Skeletal muscle satellite cell (primary cell): ENCODE measurements around the gene CIAO3.

Source experiments
- H3K27me3 ChIP-seq: 2 replicates; pipeline ENCODE4 v1.7.0; 2013; ENCODE audit warnings: low read length; ENCODE audit not compliant: control insufficient read depth, insufficient read depth
- H3K36me3 ChIP-seq: 2 replicates; pipeline ENCODE4 v1.7.0; 2013; ENCODE audit warnings: mild to moderate bottlenecking, control low read depth, low read length; ENCODE audit not compliant: insufficient read depth
- H3K4me1 ChIP-seq: 2 replicates; pipeline ENCODE4 v1.7.0; 2013; ENCODE audit warnings: low read length; ENCODE audit not compliant: control insufficient read depth, insufficient read depth
- H3K4me2 ChIP-seq: 2 replicates; pipeline ENCODE4 v1.7.0; 2013; ENCODE audit warnings: mild to moderate bottlenecking, low read length
- H3K4me3 ChIP-seq: 2 replicates; pipeline ENCODE4 v1.7.0; 2013; ENCODE audit warnings: low read length
- H3K9ac ChIP-seq: 2 replicates; pipeline ENCODE4 v1.7.0; 2013; ENCODE audit warnings: mild to moderate bottlenecking, low read depth, low read length, moderate library complexity
- H3K9me3 ChIP-seq: replicated peaks from 2 replicates; pipeline ENCODE4 v1.7.0; 2013; ENCODE audit warnings: mild to moderate bottlenecking, control low read depth, low read length

The CIAO3 gene

GRCh38 chr16:723695-724094, 17.1 kb downstream of the CIAO3 start:
- Histone ChIP-seq H3K4me1 (peaks cover 35% of the 10 kb centered on the region), H3K27me3 (no peaks in the 10 kb centered on the region), H3K4me3 (no peak overlapping the region), H3K9me3 (no peaks in the 10 kb centered on the region), H3K36me3 (no peaks in the 10 kb centered on the region), H3K9ac (no peak overlapping the region), H3K4me2 (no peak overlapping the region)

- Histone ChIP-seq H3K4me2 (no peak overlapping the region), H3K27me3 (no peaks in the 10 kb centered on the region), H3K9me3 (no peaks in the 10 kb centered on the region), H3K9ac (no peak overlapping the region), H3K36me3 (no peaks in the 10 kb centered on the region), H3K4me3 (no peak overlapping the region), H3K4me1 (peaks cover 31% of the 10 kb centered on the region)
Measured at GRCh38 chr16:722835-723633, 17.8 kb downstream of the CIAO3 start.

GRCh38 chr16:721765-722540, 18.8 kb downstream of the CIAO3 start:
- no peaks in the 10 kb centered on the region for H3K36me3 ChIP-seq
- no peaks in the 10 kb centered on the region for H3K27me3 ChIP-seq
- H3K4me1 ChIP-seq = peaks cover 25% of the 10 kb centered on the region
- H3K4me3 ChIP-seq = peak overlapping the region; percentile 100
- peak overlapping the region; percentile 86 for H3K9ac ChIP-seq
- no peaks in the 10 kb centered on the region for H3K9me3 ChIP-seq
- peak overlapping the region; percentile 98 for H3K4me2 ChIP-seq

- no peaks in the 10 kb centered on the region for H3K36me3 ChIP-seq
- no peaks in the 10 kb centered on the region for H3K27me3 ChIP-seq
- peak within 1 kb of the TSS; percentile 98 for H3K4me2 ChIP-seq
- peak within 1 kb of the TSS; percentile 100 for H3K4me3 ChIP-seq
- H3K4me1 ChIP-seq = peaks cover 26% of the 10 kb centered on the region
- peak within 1 kb of the TSS; percentile 86 for H3K9ac ChIP-seq
- H3K9me3 ChIP-seq = no peaks in the 10 kb centered on the region
Measured at GRCh38 chr16:720990-721764, 19.6 kb downstream of the CIAO3 start, which contains the start of gene ANTKMT. Gene ANTKMT (plus strand): TSS chr16:721146. CDS start chr16:721275, 129 bp downstream.

- Histone ChIP-seq H3K4me1 (peaks cover 32% of the 10 kb centered on the region), H3K36me3 (no peaks in the 10 kb centered on the region), H3K4me2 (peak overlapping the region; percentile 98), H3K9ac (peak overlapping the region; percentile 86), H3K4me3 (peak overlapping the region; percentile 100), H3K27me3 (no peaks in the 10 kb centered on the region), H3K9me3 (no peaks in the 10 kb centered on the region)
Measured at GRCh38 chr16:720447-720989, 20.3 kb downstream of the CIAO3 start.

GRCh38 chr16:719815-720446, 20.9 kb downstream of the CIAO3 start:
- Histone ChIP-seq H3K4me1 (peaks cover 35% of the 10 kb centered on the region), H3K9ac (peak overlapping the region; percentile 86), H3K9me3 (no peaks in the 10 kb centered on the region)

GRCh38 chr16:718922-719321, 21.9 kb downstream of the CIAO3 start:
- Histone ChIP-seq H3K9me3 (no peaks in the 10 kb centered on the region), H3K27me3 (no peaks in the 10 kb centered on the region), H3K4me2 (no peak overlapping the region), H3K36me3 (no peaks in the 10 kb centered on the region), H3K9ac (no peak overlapping the region), H3K4me3 (no peak overlapping the region), H3K4me1 (peaks cover 40% of the 10 kb centered on the region)

More at GRCh38 chr16:719815-720446, 20.9 kb downstream of the CIAO3 start:
- Histone ChIP-seq H3K4me2 (peak overlapping the region; percentile 98), H3K4me3 (peak overlapping the region; percentile 100), H3K36me3 (no peaks in the 10 kb centered on the region), H3K27me3 (no peaks in the 10 kb centered on the region)

GRCh38 chr16:718389-718788, 22.4 kb downstream of the CIAO3 start:
- Histone ChIP-seq H3K36me3 (no peaks in the 10 kb centered on the region), H3K27me3 (no peaks in the 10 kb centered on the region), H3K9ac (no peak overlapping the region), H3K4me2 (no peak overlapping the region), H3K4me3 (no peak overlapping the region), H3K9me3 (no peaks in the 10 kb centered on the region), H3K4me1 (peaks cover 40% of the 10 kb centered on the region)

- Histone ChIP-seq H3K4me2 (no peak overlapping the region), H3K36me3 (no peaks in the 10 kb centered on the region), H3K4me3 (no peak overlapping the region), H3K9me3 (no peaks in the 10 kb centered on the region), H3K9ac (no peak overlapping the region), H3K4me1 (peaks cover 40% of the 10 kb centered on the region), H3K27me3 (no peaks in the 10 kb centered on the region)
Measured at GRCh38 chr16:717450-718245, 23.1 kb downstream of the CIAO3 start.

GRCh38 chr16:716768-717325, 23.9 kb downstream of the CIAO3 start:
- Histone ChIP-seq H3K4me3 (no peak overlapping the region), H3K9me3 (no peaks in the 10 kb centered on the region), H3K4me2 (peak overlapping the region; percentile 97), H3K27me3 (no peaks in the 10 kb centered on the region), H3K9ac (no peak overlapping the region), H3K36me3 (no peaks in the 10 kb centered on the region), H3K4me1 (peaks cover 42% of the 10 kb centered on the region)
